ENCODE measurements around the gene AKR1C2.
"Not testable (repeated sequence)": the region's sequence is repeated elsewhere in the genome, so short reads cannot be mapped to it uniquely, and the experiment has no call there.

The AKR1C2 gene

DNA sequence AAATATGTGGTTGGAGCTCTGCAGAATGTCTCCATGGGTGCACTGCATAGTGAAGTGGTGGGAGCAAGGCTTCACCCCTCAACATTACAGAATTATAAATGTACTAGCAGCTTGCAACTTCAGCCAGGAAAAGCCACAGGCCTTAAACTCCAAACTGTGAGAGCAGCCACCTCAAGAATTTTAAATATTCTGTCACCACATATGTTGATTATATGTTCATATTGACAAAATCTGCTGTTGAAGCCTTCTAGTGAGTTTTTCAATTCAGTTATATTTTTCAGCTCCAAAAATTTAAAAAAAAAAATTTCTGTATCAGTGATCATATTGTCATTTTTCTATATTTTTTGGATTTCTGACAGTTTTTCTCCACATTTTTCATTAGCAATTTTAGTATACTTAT, 30.9 kb upstream of the AKR1C2 start:
- TF ChIP-seq, protein P1, sequence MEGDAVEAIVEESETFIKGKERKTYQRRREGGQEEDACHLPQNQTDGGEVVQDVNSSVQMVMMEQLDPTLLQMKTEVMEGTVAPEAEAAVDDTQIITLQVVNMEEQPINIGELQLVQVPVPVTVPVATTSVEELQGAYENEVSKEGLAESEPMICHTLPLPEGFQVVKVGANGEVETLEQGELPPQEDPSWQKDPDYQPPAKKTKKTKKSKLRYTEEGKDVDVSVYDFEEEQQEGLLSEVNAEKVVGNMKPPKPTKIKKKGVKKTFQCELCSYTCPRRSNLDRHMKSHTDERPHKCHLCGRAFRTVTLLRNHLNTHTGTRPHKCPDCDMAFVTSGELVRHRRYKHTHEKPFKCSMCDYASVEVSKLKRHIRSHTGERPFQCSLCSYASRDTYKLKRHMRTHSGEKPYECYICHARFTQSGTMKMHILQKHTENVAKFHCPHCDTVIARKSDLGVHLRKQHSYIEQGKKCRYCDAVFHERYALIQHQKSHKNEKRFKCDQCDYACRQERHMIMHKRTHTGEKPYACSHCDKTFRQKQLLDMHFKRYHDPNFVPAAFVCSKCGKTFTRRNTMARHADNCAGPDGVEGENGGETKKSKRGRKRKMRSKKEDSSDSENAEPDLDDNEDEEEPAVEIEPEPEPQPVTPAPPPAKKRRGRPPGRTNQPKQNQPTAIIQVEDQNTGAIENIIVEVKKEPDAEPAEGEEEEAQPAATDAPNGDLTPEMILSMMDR (conservative IDR thresholded peaks at IDR 0.05), result no peak
- no peak overlapping the region for H3K27ac ChIP-seq

DNA sequence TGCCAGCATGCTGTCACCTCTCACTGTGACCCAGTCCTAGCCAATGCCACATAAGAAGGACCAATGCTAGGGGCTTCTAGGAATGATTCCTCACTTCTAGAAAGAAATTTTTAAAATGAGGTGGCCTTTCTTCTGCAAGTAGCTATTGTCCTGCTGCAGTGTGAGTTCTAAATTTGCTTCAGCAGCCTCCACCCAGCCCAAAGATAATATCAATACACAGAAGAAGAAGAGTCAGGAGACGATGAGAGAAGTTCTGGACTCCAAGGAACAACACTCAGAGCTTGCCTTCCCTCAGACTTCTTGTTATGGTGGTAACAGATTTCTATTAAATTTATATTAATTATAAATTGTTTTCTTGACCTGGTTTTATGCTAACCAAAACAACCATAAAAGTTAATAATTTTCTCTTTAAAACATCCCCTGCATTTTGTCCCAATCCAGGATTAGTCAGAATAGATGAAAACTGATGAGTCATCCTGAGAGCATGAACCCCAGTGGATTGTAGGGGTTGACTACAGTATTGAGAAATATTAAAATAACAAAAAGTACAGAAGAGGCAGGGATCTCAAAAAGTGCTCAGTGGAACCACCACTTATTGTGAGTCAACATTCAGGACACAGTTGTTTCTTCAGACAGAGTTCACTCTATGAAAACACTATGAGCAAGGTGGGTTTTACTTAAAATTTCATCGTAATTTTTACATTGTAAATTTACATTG, 29.6 kb upstream of the AKR1C2 start:
- TF ChIP-seq, protein P1 (conservative IDR thresholded peaks at IDR 0.05), result no peak
- no peak overlapping the region for H3K27ac ChIP-seq

DNA sequence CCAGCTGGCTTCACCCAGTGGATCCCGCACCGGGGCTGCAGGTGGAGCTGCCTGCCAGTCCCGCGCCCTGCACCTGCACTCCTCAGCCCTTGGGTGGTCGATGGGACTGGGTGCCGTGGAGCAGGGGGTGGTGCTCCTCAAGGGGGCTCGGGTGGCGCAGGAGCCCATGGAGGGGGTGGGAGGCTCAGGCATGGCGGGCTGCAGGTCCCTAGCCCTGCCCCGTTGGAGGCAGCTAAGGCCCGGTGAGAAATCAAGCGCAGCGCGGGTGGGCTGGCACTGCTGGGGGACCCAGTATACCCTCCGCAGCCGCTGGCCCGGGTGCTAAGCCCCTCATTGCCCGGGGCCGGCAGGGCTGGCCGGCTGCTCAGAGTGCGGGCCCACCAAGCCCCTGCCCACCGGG, 28.8 kb upstream of the AKR1C2 start:
- H3K27ac ChIP-seq, result not testable (repeated sequence)

DNA sequence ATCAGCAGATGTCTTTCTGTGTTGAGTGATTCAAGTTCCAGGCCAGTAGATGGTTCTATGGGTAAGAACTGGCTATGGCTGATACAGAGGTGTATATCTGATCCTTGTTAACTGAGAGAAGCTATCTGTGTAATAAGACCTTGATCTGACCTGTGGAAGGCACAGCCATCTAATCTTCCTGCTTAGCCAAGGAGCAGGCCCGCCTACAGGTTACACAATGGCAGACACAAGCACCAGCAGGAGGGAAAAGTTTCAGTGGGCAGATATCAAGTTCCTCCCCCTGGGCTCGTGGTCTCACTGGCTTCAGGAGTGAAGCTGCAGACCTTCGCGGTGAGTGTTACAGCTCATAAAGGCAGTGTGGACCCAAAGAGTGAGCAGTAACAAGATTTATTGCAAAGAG, 27.9 kb upstream of the AKR1C2 start:
- not testable (repeated sequence) for H3K27ac ChIP-seq

DNA sequence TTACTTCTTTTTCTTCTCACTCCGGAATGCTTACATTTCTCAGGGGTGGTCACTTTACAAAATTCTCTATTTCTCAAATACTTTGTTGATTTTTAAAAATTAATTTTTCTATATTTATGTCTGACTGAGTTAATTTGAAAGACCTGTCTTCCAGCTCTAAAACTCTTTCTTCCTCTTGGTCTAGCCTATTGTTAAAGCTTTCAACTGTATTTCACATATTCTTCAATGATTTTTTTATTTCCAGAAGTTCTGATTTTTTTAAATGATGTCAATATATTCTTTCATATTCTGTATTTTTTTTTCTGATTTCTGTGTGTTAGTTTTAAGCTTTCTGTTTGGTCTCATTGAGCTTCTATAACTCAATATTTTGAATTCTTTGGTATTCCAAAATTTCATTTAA, 27.3 kb upstream of the AKR1C2 start:
- TF ChIP-seq, protein P1 (conservative IDR thresholded peaks at IDR 0.05), result no peak
- no peak overlapping the region for H3K27ac ChIP-seq

DNA sequence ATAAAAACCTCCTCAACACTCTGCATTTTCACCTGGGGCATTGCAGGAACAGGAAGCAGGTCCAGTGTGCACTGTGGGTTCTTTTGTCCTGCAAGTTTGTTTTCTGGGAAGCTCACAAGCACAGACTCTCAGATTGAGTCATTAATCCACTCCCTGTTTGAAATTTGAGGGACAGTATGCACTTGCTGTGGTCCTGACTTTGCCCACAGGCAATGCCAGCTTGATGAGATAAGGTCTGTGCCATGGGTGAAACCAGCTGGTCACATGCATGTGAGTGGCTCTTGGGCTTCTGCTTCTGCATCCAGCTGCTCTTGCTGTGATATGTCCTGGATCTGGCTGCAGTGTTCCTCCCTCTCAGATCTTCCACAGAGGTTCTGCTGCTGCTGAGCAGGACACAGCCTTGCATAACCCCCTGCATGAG, 21.8 kb upstream of the AKR1C2 start:
- H3K27ac ChIP-seq, result not testable (repeated sequence)

DNA sequence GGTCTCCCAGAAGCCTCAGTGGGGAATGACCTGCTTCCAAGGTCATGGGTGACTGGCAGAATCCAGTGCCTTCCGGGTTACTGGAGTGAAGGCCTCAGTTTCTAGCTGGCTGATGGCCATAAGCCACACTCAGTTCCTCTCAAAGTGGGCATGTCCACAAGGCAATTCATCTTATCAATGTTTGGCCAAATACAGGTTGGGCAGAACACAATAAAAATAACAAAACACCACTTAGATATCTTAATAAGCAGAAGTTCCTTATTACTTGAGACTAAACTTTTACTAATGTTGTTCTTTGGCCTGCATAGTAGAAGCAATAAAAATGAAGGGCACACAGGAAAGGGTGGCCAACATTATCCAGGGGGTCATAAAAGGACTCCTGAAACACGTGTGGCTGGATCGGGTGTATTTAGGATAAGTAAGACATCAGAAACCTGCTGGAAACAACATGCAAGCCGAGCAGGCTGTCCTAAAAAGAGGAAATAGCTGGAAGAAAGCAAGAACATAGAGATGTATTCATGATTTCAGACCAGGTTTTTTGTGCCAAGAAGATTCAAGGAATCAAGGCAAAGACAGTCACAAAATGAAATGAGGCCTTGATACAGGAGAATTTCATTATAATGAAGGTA, 19.6 kb upstream of the AKR1C2 start:
- TF ChIP-seq, protein P1 (conservative IDR thresholded peaks at IDR 0.05), result no peak
- no peak overlapping the region for H3K27ac ChIP-seq

DNA sequence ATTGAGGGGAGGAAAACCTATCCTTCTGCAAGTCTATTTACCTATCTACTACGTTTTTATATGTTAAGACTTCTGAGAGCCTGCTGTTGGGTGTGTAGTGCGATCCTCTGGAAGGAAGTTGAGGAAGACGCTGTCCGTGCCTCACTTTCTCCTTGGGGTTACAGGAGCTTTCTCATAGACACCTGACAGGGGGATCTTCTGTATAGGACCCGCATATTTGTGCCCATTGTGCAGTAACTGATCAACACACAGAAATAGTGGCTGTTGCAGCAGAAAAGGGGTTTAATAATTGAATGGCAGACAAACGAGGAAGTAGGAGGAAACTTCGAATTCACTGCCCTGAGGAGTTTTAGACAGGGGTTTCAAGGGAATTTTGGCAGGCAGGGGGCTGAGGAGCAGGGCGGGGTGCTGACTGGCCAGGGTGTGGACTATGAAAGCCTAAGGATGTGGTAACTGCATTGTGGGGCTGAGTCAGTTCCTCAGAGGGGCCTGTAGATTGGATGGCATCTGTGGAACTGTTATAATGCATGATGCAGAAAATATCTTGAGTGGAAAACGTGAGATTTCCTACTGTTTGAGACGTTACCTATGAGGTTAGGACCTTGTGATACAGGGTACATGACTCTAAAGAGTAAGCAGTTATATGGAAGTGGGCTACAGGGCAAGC, 18.1 kb upstream of the AKR1C2 start:
- not testable (repeated sequence) for H3K27ac ChIP-seq

DNA sequence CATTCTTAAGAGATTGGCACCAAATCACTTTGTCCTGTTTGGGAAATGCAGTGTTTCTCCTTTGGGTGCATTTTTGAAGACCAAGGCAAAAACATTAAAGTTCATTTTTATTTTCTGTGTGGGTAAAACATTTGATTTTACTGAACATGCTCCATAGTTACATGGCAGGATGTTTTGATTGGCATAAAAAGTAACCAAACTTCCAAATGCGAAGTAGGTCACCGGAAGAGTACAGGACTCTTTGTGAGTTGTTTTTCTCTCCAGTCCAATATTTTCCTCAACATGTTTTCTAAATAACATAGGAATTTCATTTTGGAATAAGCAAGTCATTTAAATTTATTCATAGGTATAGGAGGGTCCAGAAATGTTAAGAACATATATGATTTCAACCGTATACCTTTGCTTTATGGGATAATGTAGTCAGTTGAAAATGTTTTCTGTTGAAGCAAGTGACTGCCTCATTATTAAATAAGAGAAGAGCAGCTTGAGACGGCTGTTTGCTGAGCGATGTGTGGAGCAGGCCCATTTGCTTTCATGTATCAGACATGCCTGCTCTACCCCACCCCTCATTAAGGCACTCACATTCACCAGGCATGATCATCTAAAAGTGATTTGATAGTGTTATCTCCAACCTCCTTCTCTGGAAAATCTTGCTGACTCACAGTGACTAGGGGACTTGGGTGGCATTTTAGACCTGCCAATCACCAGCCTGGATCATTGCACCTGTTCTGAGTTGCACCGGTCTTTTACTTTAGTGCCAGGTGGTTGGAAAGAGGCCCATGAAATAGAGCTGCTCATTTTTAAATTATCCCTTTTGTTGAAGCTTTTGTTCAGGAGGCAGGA, 16.3 kb upstream of the AKR1C2 start:
- H3K27ac ChIP-seq, result not testable (repeated sequence)
